ENCODE data around the gene SLC13A3.

The SLC13A3 gene, protein sequence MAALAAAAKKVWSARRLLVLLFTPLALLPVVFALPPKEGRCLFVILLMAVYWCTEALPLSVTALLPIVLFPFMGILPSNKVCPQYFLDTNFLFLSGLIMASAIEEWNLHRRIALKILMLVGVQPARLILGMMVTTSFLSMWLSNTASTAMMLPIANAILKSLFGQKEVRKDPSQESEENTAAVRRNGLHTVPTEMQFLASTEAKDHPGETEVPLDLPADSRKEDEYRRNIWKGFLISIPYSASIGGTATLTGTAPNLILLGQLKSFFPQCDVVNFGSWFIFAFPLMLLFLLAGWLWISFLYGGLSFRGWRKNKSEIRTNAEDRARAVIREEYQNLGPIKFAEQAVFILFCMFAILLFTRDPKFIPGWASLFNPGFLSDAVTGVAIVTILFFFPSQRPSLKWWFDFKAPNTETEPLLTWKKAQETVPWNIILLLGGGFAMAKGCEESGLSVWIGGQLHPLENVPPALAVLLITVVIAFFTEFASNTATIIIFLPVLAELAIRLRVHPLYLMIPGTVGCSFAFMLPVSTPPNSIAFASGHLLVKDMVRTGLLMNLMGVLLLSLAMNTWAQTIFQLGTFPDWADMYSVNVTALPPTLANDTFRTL
- 0.22 to 0.77 reads per million in 2 donors for total RNA-seq

DNA sequence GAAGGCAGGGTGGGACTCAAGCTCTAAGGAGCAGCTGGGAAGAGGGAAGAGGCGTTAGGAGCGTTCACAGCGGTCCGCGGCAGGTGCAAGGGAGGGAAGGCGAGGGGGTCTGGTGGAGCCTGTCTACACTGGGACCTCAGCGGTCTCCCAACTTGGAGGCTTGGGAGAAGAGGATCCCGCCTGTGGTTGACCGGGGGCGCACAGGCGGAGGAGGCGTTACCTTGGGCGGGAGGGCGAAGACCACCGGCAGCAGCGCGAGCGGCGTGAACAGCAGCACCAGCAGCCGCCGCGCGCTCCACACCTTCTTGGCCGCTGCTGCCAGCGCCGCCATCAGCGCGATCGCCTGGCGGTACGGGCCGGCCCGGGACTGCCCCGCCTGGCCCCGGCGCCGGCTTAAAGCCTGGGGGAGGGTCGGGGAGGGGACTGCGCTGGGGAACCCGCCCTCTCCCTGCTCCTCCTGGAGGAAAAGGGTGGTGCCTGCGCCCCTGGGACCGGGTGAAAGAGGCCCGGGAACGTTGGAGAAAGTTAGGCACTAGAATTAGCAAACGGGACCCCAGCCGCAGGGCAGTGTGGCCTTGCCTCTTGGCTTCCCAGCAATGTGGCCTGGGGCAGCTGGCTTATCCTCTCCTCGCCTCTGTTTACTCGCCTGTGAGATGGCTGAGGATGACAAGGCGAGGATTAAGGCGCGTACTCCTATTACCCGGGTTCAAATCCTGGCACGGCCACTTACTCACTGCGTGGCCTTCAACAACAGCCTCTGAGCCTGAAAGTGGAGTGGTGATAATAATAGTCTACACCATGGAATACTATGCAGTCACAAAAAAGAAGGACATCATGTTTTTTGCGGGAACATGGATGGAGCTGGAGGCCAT lies at the start of gene SLC13A3:
Gene SLC13A3 (minus strand): TSS at position 369 of the 872 bp plus-strand sequence. CDS start 38 bp downstream, at position 331.
- DNase-seq, result no peak

DNA sequence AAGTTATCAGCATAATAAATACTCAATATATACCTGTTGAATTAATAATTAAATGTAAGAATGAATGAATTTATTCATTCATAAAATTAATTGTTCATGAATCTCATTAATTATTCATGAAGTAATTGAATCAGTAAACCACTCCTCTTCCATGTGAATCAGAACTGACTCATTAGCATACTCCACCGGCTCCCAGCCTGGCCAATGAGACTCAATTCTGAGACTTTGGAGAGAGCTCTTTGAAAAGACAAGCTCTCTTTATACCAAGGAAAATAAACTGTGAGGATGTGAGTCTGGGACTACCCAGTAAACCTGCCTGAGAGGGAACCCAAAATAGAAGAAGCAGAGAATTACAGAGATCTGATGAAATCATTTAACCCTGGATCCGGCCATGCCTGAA lies 49.8 kb upstream of the SLC13A3 start:
- DNase-seq, result no peak

DNA sequence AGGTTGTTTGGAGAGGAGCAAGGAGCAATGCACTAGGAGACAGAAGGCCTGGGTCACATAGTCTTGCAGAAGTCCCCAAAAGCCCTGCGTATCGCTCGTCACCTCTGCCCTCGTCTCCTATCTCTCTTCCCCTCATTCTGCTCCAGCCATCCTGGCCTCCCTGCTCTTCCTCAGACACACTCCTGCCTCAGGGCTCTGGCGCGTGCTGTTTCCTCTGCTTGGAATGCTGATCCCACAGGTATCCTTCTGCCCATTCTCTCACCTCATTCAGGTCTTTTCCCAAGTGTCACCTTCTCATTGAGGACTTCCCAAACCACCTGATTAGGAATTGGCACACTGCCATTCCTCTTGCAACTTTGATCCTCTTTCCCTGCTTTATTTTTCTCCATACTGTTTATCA lies 49.2 kb upstream of the SLC13A3 start:
- no peak for DNase-seq

DNA sequence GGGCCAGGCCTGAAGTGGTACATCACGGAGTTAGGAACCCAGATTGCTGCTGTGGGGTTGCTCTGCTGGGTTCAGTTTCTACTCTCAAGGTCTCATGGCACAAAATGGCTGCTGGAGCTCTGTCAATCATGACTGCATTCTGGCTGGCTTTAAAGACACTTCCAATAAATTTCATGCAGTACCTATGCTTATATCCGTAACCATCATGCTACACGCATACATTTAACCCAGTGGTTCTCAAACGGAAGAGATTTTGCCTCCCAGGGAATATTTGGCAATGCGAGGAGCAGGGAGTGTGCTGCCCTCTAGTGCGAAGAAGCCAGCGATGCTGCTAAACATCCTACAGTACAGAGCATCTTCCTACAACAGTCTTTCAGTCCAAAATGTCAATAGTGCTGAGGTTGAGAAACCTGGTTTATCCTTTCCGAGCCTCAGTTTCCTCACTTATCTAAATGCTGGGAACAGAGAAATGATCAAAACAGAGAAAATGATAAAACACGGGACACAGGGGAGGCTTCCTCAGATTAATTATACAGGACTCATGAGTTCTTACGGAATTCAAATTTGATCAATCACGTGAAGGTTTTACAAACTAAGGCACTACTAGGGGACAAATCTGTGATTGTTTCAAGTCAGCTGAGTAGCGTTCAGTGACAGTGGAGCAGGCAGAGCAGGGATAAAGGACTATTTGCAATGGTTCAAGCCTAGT lies 48.5 kb upstream of the SLC13A3 start:
- DNase-seq, result no peak

DNA sequence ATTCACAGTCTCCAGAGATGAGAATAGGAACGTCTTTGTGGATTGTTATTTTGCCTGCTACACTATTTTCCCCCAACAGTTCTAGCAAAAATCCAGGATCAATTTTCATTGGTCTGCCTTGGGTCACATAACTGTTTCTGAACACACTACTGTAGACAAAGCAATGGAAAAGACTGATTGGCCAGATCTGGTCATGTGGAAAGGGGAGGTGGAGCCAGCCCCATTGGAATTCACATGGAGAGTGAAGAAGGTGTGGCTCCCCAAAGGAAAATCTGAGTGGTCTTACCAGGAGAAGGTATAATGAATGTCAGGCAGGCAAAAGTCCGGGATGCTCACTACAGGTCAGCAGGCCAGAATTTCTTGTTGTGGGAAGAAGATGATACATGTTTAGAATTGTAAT lies 47.5 kb upstream of the SLC13A3 start:
- no peak for DNase-seq

DNA sequence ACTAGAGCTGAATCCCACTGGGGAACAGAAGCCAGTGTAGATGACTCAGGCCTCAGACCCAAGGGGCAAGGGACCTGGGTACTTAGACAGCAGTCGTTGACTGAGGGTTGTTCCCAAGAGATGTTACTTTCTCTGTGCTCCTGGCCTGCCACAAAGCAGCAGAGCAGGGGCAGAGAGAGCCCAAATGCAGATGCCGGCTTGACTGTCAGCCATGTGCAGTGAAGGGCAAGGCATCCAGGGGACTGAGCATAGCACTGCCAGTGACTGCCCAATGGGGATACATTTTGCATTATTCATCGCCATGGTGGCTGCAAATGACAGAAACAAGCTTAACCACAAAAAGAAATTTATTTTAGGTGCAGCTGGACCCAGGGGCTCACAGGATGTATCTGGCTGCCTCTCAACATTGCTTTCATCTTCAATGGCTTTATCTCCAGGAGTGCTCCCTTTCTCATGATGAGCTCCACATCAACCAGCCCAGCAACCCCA lies 45.6 kb upstream of the SLC13A3 start:
- no peak for DNase-seq

DNA sequence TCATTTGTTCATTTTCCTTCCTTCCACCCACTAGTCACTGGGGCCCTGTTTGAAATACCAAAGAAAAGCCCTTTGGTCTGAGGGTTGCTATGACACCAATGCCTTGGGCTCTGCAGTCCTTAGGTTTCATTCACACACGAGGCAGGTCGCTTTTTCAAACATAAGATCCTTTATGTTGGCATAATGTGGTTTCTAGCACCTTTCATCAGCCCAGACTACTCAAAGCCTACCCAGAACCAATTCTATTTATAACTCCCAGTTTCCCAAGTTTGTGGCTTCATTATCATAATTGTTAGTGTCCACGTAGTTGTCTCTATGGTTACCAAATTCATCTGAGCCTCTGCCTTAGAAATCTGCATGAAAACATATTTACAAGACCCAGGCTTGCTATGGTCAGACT lies 44.6 kb upstream of the SLC13A3 start:
- DNase-seq, result no peak

DNA sequence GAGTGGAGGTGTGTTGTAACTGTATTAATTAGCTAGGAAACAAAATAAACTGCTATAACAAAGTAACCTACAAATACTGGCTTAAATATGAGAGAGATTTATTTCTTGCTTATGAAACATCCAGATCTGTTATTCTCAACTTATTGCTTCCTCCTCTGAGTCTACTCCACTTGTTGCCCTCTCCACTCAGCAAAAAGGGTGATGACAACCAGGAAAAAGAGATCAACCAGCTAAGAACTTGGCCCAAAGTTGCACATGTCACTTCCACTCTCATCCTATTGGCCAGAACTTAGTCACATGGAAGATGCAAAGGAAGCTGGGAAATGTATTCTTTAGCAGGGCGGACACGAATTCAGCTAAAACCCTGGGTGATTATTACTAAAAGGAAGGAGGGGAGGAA lies 43.2 kb upstream of the SLC13A3 start:
- no peak for DNase-seq

DNA sequence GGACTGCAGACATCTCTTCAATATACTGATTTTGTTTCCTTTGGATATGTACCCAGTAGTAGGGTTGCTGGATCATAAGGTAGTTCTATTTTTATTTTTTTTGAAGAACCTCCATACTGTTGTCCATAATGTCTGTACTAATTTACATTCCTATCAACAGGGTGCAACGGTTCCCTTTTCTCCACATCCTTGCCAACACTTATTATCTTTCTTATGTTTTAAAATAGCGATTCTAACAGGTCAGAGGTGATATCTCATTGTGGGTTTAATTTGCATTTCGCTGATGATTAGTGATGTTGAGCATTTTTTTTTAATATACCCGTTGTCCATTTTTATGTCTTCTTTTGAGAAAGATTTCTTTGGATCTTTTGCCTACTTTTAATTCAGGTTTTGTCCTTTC lies 39.9 kb upstream of the SLC13A3 start:
- DNase-seq, result no peak

DNA sequence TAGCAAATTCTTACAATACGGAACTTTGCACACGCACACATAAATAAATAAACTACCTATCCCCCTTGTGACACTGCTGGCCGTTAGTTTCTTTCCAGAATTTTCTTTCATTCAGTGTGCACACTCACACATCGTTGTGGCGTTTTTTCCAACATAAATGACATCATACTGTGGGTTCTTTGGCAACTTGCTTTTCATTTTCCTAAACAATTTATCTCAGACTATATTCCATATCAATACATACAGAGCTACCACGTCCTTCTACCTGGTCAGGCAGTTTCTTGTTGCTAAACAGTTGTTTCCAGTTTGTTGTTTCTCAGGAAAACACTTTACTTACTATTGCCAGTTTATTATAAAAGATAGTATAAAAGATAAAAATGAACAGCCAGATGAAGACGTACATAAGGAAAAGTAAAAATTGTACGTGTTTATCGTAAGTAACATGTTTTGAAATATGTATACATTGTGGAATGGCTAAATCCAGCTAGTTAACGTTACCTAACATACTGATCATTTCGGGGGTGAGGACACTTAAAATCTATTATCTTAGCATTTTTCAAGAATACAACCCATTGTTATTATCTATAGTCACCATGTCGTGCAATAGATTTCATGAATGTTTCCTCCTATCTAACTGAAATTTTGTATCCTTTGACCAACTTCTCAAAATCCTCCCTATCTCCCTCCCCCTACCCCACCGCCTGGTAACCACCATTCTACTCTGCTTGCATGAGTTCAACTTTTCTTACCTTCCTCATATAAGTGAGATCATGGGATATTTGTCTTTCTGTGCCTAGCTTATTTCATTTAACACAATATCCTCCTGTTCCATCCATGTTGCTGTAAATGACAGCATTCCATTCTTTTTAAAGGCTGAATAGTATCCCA lies 39.2 kb upstream of the SLC13A3 start:
- DNase-seq, result no peak

DNA sequence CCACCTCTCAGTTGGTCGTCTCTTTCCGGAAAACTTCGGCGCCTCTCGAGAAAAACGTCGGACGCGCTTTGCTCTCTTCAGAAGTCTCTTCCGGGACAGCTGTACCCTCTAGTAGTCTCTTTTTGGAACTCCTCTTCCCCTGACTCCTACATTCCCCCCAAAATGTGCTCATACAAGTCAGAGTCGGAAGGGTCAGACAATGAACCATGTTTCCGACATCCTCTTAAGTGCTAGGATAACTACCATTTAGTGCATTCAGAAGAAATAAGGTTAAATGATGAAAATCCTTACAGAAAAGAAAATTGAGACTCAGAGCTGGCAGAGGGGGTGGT lies 38.5 kb upstream of the SLC13A3 start:
- no peak for DNase-seq

DNA sequence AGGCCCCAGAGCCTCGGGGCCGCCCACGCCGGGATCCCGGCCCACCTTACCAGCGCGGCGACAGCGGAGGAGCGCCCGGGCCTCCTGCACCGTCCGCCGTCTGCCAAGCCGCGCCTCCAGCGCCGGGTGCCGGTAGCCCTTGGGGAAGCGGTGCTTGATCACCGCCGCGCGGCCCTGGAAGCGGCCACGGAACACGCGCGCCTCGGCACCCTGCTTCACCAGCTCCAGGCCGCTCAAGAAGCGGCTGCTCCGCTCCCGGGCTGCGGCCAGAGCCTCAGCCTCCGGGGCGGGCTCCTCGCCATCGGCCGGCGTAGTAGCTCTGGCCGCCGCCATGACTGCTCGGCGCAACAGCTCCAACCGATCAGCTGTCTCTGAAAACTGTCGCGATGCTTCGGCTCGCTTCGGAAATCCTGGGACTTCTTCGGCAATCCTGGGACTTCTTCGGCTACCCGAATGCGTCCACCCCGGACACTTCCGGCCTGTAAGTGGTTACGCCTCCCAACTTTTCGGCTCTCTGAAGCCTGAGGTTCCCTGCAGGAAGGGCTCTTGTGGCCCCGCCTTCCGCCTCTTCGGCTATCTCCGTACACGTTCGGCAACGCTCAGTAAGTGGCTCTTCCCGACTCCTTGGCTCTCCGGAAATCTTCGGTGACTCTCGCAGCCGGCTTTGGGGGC lies 38.0 kb upstream of the SLC13A3 start, which contains the start of gene TP53RK:
Gene TP53RK (minus strand): TSS at position 363 of the 672 bp plus-strand sequence. CDS start 30 bp downstream, at position 333.
- peak; percentile 60 for DNase-seq

DNA sequence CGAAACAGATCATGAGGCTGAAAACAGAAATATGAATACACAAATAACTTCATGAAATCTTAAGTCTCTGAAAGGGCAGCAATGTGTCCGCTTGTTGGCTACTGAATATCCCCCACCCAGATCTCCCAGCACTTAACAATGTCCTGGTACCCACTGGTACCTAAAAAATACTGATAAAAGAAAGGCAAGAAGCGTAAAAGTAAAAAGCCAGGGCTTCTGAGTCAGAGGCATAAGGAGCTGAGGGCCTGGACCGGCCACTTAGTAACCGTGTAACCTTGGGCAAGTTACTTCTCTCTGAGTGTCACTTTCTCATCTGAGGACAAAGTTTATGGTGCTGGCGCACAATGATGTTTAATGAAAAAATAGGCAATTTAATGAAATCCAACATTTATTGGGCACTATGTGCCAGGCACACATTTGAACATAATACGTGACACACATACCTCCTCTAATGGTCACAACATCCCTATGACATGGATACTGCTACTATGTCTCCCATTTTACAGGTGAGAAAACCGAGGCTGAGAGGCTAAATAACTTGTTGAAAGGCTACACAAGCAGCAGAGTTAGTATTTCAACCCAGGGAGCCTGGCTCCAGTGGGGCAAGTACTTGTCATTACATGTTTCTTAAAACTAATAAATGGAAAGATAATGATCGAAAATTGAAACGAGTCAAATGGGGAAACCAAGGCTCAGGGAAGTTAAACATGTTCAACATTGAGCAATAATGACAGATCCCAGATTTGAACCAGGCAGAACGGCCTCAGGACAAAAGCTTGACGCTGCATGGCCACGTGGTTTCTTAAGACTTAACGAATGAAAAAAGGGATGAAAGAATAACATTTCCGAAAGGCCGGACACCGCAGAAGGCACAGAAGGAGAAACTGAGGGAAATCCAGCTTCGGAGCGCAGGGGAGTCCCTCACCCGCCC lies 37.2 kb upstream of the SLC13A3 start:
- DNase-seq, result no peak

DNA sequence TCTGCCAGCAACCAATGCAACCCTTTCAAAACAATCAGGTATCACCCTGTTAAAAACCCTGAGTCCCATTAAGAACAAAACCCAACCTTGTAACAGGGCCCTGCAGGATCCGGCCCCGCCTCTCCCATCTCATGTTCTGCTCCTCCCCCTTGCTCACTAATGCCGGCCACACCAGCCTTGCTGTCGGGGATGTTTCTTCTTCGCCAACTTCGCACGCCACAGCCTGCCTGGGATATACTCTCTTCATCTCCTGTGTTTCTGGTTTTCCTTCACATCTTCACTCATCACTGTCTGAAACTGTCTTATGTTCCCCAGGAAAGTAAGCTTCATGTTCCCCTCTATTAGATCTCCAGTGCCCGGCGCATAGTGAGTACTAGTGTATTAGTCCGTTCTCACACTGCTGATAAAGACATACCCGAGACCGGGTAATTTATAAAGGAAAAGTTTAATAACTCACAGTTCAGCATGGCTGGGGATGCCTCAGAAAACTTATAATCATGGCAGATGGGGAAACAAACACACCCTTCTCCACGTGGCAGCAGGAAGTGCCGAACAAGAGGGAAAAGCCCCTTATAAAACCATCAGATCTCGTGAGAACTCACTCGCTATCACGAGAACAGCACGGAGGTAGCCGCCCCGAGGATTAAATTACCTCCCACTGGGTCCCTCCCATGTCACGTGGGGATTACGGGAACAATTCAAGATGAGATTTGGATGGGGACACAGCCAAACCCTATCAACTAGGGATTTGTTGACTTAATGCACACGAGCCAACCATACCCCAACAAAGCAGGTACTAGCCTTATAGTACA lies 32.9 kb upstream of the SLC13A3 start:
- no peak for DNase-seq

DNA sequence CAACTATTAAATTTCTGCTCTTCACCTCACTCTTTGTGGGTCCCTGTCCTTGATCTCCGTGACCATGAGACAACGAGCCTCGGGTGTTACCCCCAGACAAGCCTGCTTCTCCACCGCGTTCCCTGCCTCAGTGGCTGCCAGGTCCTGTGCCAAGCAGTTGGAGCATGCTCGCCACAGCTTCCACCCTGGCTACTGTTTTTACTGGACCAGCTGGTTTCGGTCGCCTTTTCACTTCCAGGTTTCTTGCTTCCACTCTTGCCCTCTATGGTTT lies 32.3 kb upstream of the SLC13A3 start:
- no peak for DNase-seq

DNA sequence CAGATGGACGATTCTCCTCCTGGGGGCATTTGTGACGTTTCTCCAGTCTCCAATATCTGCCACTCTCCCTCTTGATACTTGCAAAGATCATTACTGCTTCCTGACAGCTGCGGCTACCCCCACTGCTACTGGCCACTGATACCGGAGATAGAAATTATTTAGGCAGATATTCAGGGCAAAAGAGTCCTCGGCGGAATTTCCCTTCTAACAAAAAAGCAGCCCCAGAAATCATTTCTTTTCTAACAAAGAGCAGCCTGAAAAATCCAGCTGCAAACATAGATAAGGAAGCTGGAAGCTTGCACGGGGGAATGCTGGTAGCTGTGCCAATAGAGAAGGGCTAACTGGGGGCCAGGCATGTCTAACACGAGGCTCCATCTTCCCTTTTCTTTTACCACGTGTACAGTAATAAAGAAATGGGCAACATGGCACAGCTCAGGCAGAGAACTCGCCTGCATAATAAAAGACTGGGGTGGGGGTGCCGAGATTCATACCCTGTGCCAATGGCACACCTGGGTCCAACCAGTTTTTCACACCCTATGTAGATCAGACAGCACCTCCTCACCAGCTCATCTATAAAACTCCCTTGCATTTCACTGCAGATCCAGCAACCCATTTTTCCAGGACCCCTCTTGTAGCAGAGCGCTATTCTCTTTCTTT lies 31.9 kb upstream of the SLC13A3 start:
- DNase-seq, result no peak

DNA sequence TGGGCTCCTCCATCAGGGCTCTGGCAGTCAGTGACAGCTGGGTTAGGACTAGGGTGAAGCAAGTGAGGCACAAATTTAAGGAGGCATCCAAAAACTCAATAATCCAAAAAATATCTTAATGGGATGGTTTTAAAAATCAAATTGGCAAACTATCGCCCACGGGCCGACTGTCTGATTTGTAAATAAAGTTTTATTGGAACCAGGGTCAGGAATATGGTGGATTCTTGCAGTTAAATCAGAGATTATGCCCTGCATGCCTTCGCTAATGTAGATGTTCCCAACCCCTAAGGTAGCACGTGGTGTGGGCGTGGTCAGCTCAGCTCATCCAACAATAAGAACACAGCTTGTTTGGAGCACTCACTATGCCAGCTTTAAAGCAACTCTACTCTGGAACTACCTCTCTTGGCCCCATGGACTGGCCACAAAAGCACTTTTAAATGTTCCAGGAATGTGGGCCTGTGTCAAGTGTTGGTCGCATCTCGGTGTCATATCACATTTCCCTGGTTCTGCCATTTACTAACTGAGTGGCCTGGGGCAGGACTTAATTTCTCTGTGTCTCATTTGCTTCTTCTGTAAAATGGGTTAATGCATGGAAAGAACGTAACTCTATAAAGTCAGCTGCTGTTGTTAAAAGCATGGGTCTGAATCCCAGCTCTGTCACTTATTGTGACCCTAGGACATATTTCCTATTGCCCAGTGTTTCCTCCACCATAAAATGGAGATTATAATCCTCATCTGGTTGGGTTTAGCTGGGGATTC lies 31.0 kb upstream of the SLC13A3 start:
- no peak for DNase-seq

Data from activated gamma-delta T cell (primary cell).